Pancreas (tissue), 10 donors: ENCODE measurements around the gene MRM2. TPM values are rescaled to one million over a fixed set of nuclear protein-coding genes. Genes with fewer than 3 reads are reported as not detected.

Experiments used
- ATAC-seq, 4 donors: fragments of 200-7000 bp; cut with Tn5 transposase; one replicate each; pipeline versions ENCODE4 v1.8.0 to v1.9.1; 2020; ENCODE audit warnings: mild to moderate bottlenecking in 4 of 4, moderate library complexity in 4 of 4
- DNase-seq, 6 donors: peaks; one replicate each; pipeline ENCODE4 v3.0.0-alpha.2; 2020
- FAIRE-seq: peaks from 2 replicates; lab custom pipeline; 2012; peaks lifted over from hg19 to GRCh38; lab: Jason Lieb, UNC
- H3K27ac ChIP-seq, 4 donors: fragments of 200-600 bp; sonication (generic); 1 replicate in 3 of 4; 2 replicates in 1 of 4; pipeline versions ENCODE4 v1.5.0 to v1.8.0; 2020
- H3K27me3 ChIP-seq, 4 donors: fragments of 200-600 bp; one replicate each; pipeline ENCODE4 v1.8.0; 2021
- H3K36me3 ChIP-seq, 3 donors: fragments of 200-600 bp; sonication (generic) in 1 of 3; one replicate each; pipeline versions ENCODE4 v1.5.0 to v1.8.0; 2020 to 2021
- H3K4me1 ChIP-seq, 3 donors: fragments of 200-600 bp; one replicate each; pipeline ENCODE4 v1.8.0; 2021
- H3K4me3 ChIP-seq, 4 donors: fragments of 200-600 bp; sonication (generic) in 2 of 4; one replicate each; pipeline versions ENCODE4 v1.5.0 to v1.8.0; 2020 to 2021
- H3K9me3 ChIP-seq, 4 donors: fragments of 200-600 bp; one replicate each; pipeline ENCODE4 v1.8.0; 2021
- CTCF ChIP-seq, 4 donors: fragments of 200-600 bp; sonication (generic) in 3 of 4; IDR thresholded peaks; one replicate each; pipeline versions ENCODE4 v1.5.0 to v1.8.0; 2021; ENCODE audit warnings: antibody characterized with exemption in 4 of 4
- WGBS, 2 donors: extraction: QIAGEN DNeasy Blood & Tissue Kit; methylation state at CpG; one replicate each; pipeline ENCODE4 v1.1.7; 2013; 5-methylcytosine and 5-hydroxymethylcytosine counted together
- intact Hi-C, 3 donors: fragments of 100-400 bp; cut with DNase I; formaldehyde crosslinking; loops; one replicate each; pipeline versions ENCODE4 v1.11.1 to v1.14.2; 2022
- polyA plus RNA-seq, 2 donors: library from polyadenylated mRNA; stranded (reverse); fragments of 200-250 nt; gene quantifications; one replicate each; pipeline ENCODE4 v1.2.3, GENCODE V29; 2013
- total RNA-seq, 6 donors: library from RNA; stranded (reverse); fragmentation: NEBNext Ultra II Directional in 4 of 6; extraction: Animal tissue kit (Norgen Biotek cat#: 25700) in 4 of 6; gene quantifications; one replicate each; pipeline versions ENCODE4 v1.2.1 to v1.2.4, GENCODE V29; 2021 to 2023
- donor health status: healthy with polysubstance abuse.
- donor health status: DM: no; HTN: no; CAD: no; lungs with moderate emphysema.
- donor health status: DM: no; HTN: no; CAD: no.
- donor health status: control.
- donor health status: control.
- donor health status: Bipolar disorder and iron deficiency.
- donor health status: DM: yes; HTN: yes; CAD: no.
- donor health status: DM: no; HTN: no; CAD: no.
- donor health status: DM: no; HTN: no; CAD: no.
- donor health status: DM: yes; HTN: yes; CAD: no.

Gene MRM2
- total RNA-seq (10 to 100 TPM in 1 of 6 donors, 1 to 10 TPM in 5; 3.5 to 11.8 (median 7.7) TPM), polyA plus RNA-seq (10 to 100 TPM in 1 of 2 donors, 1 to 10 TPM in 1; 8.2 to 12.3 TPM)

GRCh38 chr7:2241580-2242540 is at the start of gene MRM2, which contains the start of gene NUDT1:
TSS of gene MRM2 (minus strand) at chr7:2242205. CDS start at chr7:2242169, 36 bp downstream.
TSS of gene NUDT1 (plus strand) at chr7:2242226. CDS start at chr7:2244575, 2,349 bp downstream.
- 0 to 1% methylated on average over 63 to 81 of the region's 81 CpGs for WGBS, 2 donors
- peak; percentile 77 to 95 (median 87) for DNase-seq

GRCh38 chr7:2290877-2291276 is 48.9 kb upstream of the MRM2 start:
- WGBS, 2 donors: 93 to 94% methylated on average over 6 of the region's 6 CpGs
- Histone ChIP-seq H3K4me1 (no peaks in the 10 kb centered on the region), H3K4me3 (no peak overlapping the region), H3K27ac (no peak overlapping the region), H3K36me3 (no peaks in the 10 kb centered on the region), H3K27me3 (no peaks in the 10 kb centered on the region), H3K9me3 (no peaks in the 10 kb centered on the region)
- ATAC-seq: no peak
- intact Hi-C loops: no loop called here
- FAIRE-seq: no peak
- no peak for TF ChIP-seq CTCF (IDR thresholded peaks at IDR 0.05)
- DNase-seq: no peak

More at GRCh38 chr7:2241580-2242540, at the start of gene MRM2, which contains the start of gene NUDT1:
- Histone ChIP-seq H3K27ac (peak within 1 kb of the TSS in 2 of 4 donors; percentile 33 to 44), H3K27me3 (no peaks in the 10 kb centered on the region), H3K4me3 (peak within 1 kb of the TSS; percentile 79 to 97 (median 92)), H3K36me3 (peaks cover 0 to 4% (median 0%) of the 10 kb centered on the region in 3 donors), H3K4me1 (peaks cover 0 to 10% (median 7%) of the 10 kb centered on the region in 3 donors), H3K9me3 (no peaks in the 10 kb centered on the region)
- no peak for TF ChIP-seq CTCF (IDR thresholded peaks at IDR 0.05)
- intact Hi-C loops: no loop called here
- peak; percentile 97 to 99 (median 98) for ATAC-seq
- no peak for FAIRE-seq

- H3K4me3 ChIP-seq: no peak overlapping the region
- no peak for FAIRE-seq
- no peaks in the 10 kb centered on the region for H3K9me3 ChIP-seq
- no peak for ATAC-seq
- H3K36me3 ChIP-seq: no peaks in the 10 kb centered on the region
- H3K4me1 ChIP-seq: no peaks in the 10 kb centered on the region
- no peak for TF ChIP-seq CTCF (IDR thresholded peaks at IDR 0.05)
- no peak overlapping the region for H3K27ac ChIP-seq
- H3K27me3 ChIP-seq: no peaks in the 10 kb centered on the region
- peak in 1 of 6 donors; percentile 9 for DNase-seq
- intact Hi-C loops: no loop called here
- 87 to 91% methylated on average over 13 of the region's 13 CpGs for WGBS, 2 donors
Measured at GRCh38 chr7:2289621-2290020, 47.6 kb upstream of the MRM2 start.

GRCh38 chr7:2289111-2289586 is 47.1 kb upstream of the MRM2 start:
- H3K27ac ChIP-seq: no peak overlapping the region
- 89 to 90% methylated on average over 20 of the region's 20 CpGs for WGBS, 2 donors
- no peak overlapping the region for H3K4me3 ChIP-seq
- no peaks in the 10 kb centered on the region for H3K27me3 ChIP-seq
- FAIRE-seq (no peak), DNase-seq (no peak), ATAC-seq (no peak)
- no peak for TF ChIP-seq CTCF (IDR thresholded peaks at IDR 0.05)
- intact Hi-C loops: no loop called here
- no peaks in the 10 kb centered on the region for H3K36me3 ChIP-seq
- no peaks in the 10 kb centered on the region for H3K9me3 ChIP-seq
- no peaks in the 10 kb centered on the region for H3K4me1 ChIP-seq
